ENCODE measurements around the gene SHE.

- no peak for TF ChIP-seq CTCF (conservative IDR thresholded peaks at IDR 0.05; ENCODE audit: low read length)
- TF ChIP-seq EZH2phosphoT487 (IDR thresholded peaks at IDR 0.05; ENCODE audit: borderline replicate concordance, low read depth, low read length) = no peak
These were observed 67.7 kb downstream of the SHE start for GRCh38 chr1:154434346-154435085.

All from OCI-LY7 (cell line).